Sigmoid colon (tissue), 4 donors: ENCODE measurements around the gene DERA.

ENCODE experiments used
- POLR2A ChIP-seq, 2 donors: fragments of 450-650 bp; IDR thresholded peaks; one replicate each; pipeline ENCODE4 v1.6.1; 2016; ENCODE audit warnings: antibody characterized with exemption in 2 of 2, mild to moderate bottlenecking in 2 of 2, moderate library complexity in 2 of 2
- POLR2AphosphoS5 ChIP-seq, 4 donors: sonication (generic); formaldehyde crosslinking; IDR thresholded peaks; one replicate each; pipeline ENCODE4 v1.6.1; 2017; ENCODE audit warnings: antibody characterized with exemption in 4 of 4
- TF ChIP-seq, protein P1 (sequence below), 4 experiments: fragments of 450-650 bp in 3 of 4; fragments of 200-600 bp in 1 of 4; IDR thresholded peaks; one replicate each; pipeline ENCODE4 v1.5.1; 2016 to 2019; ENCODE audit warnings: antibody characterized with exemption in 4 of 4, mild to moderate bottlenecking in 3 of 4, moderate library complexity in 2 of 4

DNA sequence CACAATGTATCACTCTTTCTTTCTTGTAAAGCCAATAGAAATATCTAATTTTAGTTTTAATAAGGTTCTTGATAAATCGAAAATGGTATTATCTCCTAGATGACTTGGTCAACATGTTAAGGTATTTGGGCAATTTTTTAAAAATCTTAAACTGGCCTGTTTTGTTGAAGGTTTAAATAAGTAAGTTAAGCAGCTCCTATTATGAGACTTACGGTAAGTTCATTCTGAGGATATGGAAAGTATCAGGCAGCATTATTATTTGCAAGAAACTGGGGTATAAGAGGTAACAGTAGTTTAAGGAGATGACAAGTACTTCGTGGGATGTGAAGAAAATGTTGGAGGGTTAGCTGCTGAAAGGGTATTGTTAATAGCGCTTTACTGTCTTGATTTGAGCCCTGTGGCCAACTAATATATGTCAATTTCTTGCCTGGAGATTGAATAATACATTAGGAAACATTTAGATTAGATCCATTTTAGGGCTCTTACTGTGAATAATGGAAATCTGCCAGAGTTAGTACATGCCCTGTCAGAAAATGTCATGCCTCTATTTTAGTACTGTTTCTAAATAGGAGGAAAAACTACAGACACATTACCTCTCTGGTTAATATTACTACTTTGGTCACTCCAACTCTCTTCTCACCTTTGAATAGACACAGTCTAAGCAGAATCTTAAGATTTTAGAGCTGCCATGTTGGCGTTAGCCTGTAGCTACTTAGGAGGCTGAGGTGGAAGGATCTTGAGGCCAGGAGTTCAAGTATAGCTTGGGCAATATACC lies 23.9 kb upstream of the DERA start:
- TF ChIP-seq, protein P1, sequence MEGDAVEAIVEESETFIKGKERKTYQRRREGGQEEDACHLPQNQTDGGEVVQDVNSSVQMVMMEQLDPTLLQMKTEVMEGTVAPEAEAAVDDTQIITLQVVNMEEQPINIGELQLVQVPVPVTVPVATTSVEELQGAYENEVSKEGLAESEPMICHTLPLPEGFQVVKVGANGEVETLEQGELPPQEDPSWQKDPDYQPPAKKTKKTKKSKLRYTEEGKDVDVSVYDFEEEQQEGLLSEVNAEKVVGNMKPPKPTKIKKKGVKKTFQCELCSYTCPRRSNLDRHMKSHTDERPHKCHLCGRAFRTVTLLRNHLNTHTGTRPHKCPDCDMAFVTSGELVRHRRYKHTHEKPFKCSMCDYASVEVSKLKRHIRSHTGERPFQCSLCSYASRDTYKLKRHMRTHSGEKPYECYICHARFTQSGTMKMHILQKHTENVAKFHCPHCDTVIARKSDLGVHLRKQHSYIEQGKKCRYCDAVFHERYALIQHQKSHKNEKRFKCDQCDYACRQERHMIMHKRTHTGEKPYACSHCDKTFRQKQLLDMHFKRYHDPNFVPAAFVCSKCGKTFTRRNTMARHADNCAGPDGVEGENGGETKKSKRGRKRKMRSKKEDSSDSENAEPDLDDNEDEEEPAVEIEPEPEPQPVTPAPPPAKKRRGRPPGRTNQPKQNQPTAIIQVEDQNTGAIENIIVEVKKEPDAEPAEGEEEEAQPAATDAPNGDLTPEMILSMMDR (IDR thresholded peaks at IDR 0.05), result no peak
- no peak for TF ChIP-seq POLR2A (IDR thresholded peaks at IDR 0.05)
- no peak for TF ChIP-seq POLR2AphosphoS5 (IDR thresholded peaks at IDR 0.05)
